ENCODE measurements around the gene ZNF618. TPM values are rescaled to one million over a fixed set of nuclear protein-coding genes. Genes with fewer than 3 reads are reported as not detected.

The ZNF618 gene
- polyA plus RNA-seq, 1 donor (not counting 4 experiments of a cell fraction or from before 2014, with no cell fraction given) = 2.5 TPM

DNA sequence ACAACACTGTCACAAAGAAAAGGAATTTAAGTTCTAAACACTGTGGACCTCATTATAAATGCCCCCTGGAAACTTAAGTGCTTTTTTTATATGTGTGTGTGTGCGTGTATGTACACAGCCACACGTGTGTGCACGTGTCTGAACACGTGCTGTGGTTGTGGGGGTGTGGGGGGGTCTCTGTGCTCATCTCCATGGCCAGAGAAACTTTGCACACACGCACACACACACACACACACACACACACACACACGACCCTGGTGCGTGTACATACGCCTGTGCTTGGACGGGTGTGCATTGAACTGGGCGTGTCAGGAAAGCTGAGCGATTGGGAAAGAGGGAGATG, 174.1 kb downstream of the ZNF618 start:
- Histone ChIP-seq H3K9me1 (ENCODE audit: control insufficient read depth, extremely low read depth, insufficient read depth, low read length) (no peaks in the 10 kb centered on the region), H3K36me3 (ENCODE audit: control insufficient read depth in 2 of 2, extremely low read depth in 1 of 2, insufficient read depth in 2 of 2, low read length in 2 of 2) (peaks cover 0 to 19% of the 10 kb centered on the region in 2 experiments), H3K4me3 (ENCODE audit: control insufficient read depth in 2 of 3, extremely low read depth in 1 of 3, insufficient read depth in 2 of 3, low read depth in 1 of 3, low read length in 3 of 3) (no peak overlapping the region), H3K27ac (ENCODE audit: control insufficient read depth, insufficient read depth, low read length) (no peak overlapping the region), H3K79me2 (ENCODE audit: control insufficient read depth, insufficient read depth, low read length) (no peaks in the 10 kb centered on the region), H3K27me3 (ENCODE audit: control insufficient read depth, extremely low read depth, insufficient read depth, low read length) (no peaks in the 10 kb centered on the region), H3K4me1 (ENCODE audit: control insufficient read depth, extremely low read depth, insufficient read depth, low read length) (no peaks in the 10 kb centered on the region), H2AFZ (ENCODE audit: control insufficient read depth, low read length) (no peak overlapping the region), H4K20me1 (ENCODE audit: control insufficient read depth, extremely low read depth, insufficient read depth, low read length) (no peaks in the 10 kb centered on the region), H3K9me3 (ENCODE audit: control insufficient read depth, low read depth, low read length) (no peaks in the 10 kb centered on the region), H3K9ac (ENCODE audit: control insufficient read depth, extremely low read depth, insufficient read depth, low read length) (no peak overlapping the region), H3K4me2 (ENCODE audit: control insufficient read depth, extremely low read depth, insufficient read depth, low read depth, low read length) (no peak overlapping the region)
- no peak for DNase-seq (ENCODE audit: low read depth, low spot score)
- dilution Hi-C loops (cut with MboI; ENCODE audit: extremely low pct_ligation_motif_present, low sequenced_read_pairs) = no loop called here
- no peak for FAIRE-seq
- TF ChIP-seq, protein P1, sequence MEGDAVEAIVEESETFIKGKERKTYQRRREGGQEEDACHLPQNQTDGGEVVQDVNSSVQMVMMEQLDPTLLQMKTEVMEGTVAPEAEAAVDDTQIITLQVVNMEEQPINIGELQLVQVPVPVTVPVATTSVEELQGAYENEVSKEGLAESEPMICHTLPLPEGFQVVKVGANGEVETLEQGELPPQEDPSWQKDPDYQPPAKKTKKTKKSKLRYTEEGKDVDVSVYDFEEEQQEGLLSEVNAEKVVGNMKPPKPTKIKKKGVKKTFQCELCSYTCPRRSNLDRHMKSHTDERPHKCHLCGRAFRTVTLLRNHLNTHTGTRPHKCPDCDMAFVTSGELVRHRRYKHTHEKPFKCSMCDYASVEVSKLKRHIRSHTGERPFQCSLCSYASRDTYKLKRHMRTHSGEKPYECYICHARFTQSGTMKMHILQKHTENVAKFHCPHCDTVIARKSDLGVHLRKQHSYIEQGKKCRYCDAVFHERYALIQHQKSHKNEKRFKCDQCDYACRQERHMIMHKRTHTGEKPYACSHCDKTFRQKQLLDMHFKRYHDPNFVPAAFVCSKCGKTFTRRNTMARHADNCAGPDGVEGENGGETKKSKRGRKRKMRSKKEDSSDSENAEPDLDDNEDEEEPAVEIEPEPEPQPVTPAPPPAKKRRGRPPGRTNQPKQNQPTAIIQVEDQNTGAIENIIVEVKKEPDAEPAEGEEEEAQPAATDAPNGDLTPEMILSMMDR (optimal IDR thresholded peaks at IDR 0.05 in 1 of 3, IDR thresholded peaks at IDR 0.05 in 1 of 3, conservative IDR thresholded peaks at IDR 0.05 in 1 of 3; ENCODE audit: extremely low read depth in 1 of 3, insufficient read depth in 2 of 3, low read length in 3 of 3) = no peak
- no peak for TF ChIP-seq EZH2 (IDR thresholded peaks at IDR 0.05; ENCODE audit: low read length)

GRCh38 chr9:114050646-114051045, 174.5 kb downstream of the ZNF618 start:
- Histone ChIP-seq H2AFZ (ENCODE audit: control insufficient read depth, low read length) (no peak overlapping the region), H3K79me2 (ENCODE audit: control insufficient read depth, insufficient read depth, low read length) (no peaks in the 10 kb centered on the region), H3K9ac (ENCODE audit: control insufficient read depth, extremely low read depth, insufficient read depth, low read length) (no peak overlapping the region), H3K36me3 (ENCODE audit: control insufficient read depth in 2 of 2, extremely low read depth in 1 of 2, insufficient read depth in 2 of 2, low read length in 2 of 2) (peaks cover 0 to 19% of the 10 kb centered on the region in 2 experiments), H3K27me3 (ENCODE audit: control insufficient read depth, extremely low read depth, insufficient read depth, low read length) (no peaks in the 10 kb centered on the region), H3K4me1 (ENCODE audit: control insufficient read depth, extremely low read depth, insufficient read depth, low read length) (no peaks in the 10 kb centered on the region), H3K9me1 (ENCODE audit: control insufficient read depth, extremely low read depth, insufficient read depth, low read length) (no peaks in the 10 kb centered on the region), H3K4me3 (ENCODE audit: control insufficient read depth in 2 of 3, extremely low read depth in 1 of 3, insufficient read depth in 2 of 3, low read depth in 1 of 3, low read length in 3 of 3) (no peak overlapping the region), H4K20me1 (ENCODE audit: control insufficient read depth, extremely low read depth, insufficient read depth, low read length) (no peaks in the 10 kb centered on the region), H3K9me3 (ENCODE audit: control insufficient read depth, low read depth, low read length) (no peaks in the 10 kb centered on the region), H3K27ac (ENCODE audit: control insufficient read depth, insufficient read depth, low read length) (no peak overlapping the region), H3K4me2 (ENCODE audit: control insufficient read depth, extremely low read depth, insufficient read depth, low read depth, low read length) (no peak overlapping the region)
- no peak for FAIRE-seq
- no peak for DNase-seq (ENCODE audit: low read depth, low spot score)
- dilution Hi-C loops (cut with MboI; ENCODE audit: extremely low pct_ligation_motif_present, low sequenced_read_pairs) = no loop called here
- TF ChIP-seq EZH2 (IDR thresholded peaks at IDR 0.05; ENCODE audit: low read length) = no peak
- TF ChIP-seq, protein P1 (optimal IDR thresholded peaks at IDR 0.05 in 1 of 3, IDR thresholded peaks at IDR 0.05 in 1 of 3, conservative IDR thresholded peaks at IDR 0.05 in 1 of 3; ENCODE audit: extremely low read depth in 1 of 3, insufficient read depth in 2 of 3, low read length in 3 of 3) = no peak
